Nucleus accumbens (tissue), 56 donors: Measurements from ENCODE around the gene OBSL1.

Source experiments
- DNase-seq, 56 donors: peaks; one replicate each; lab custom pipeline; 2025; lab: John Stamatoyannopoulos, UW

Gene OBSL1

GRCh38 chr2:219597552-219598307 lies 26.4 kb upstream of the OBSL1 start, which contains the start of gene STK11IP:
Gene STK11IP (plus strand): TSS chr2:219597857. CDS start chr2:219598120, 263 bp downstream.
- DNase-seq = peak; percentile 57 to 99 (median 95)

- peak in 3 of 56 donors; percentile 17 to 54 (median 27) for DNase-seq
Observed at GRCh38 chr2:219596954-219597551, 25.7 kb upstream of the OBSL1 start.

GRCh38 chr2:219595256-219595655 lies 23.9 kb upstream of the OBSL1 start:
- no peak for DNase-seq

- no peak for DNase-seq
Observed at GRCh38 chr2:219593154-219593553, 21.8 kb upstream of the OBSL1 start.

- DNase-seq = no peak
Observed at GRCh38 chr2:219592736-219593135, 21.4 kb upstream of the OBSL1 start.

GRCh38 chr2:219591091-219591490 lies 19.8 kb upstream of the OBSL1 start:
- DNase-seq = no peak

- no peak for DNase-seq
Observed at GRCh38 chr2:219581346-219581745, 10.0 kb upstream of the OBSL1 start.

GRCh38 chr2:219578811-219579613 lies 7.7 kb upstream of the OBSL1 start:
- no peak for DNase-seq

GRCh38 chr2:219576505-219577388 lies 5.4 kb upstream of the OBSL1 start:
- peak in 31 of 56 donors; percentile 4 to 68 (median 22) for DNase-seq

GRCh38 chr2:219575566-219576504 lies 4.5 kb upstream of the OBSL1 start:
- no peak for DNase-seq

- DNase-seq = no peak
Observed at GRCh38 chr2:219574484-219575311, 3.4 kb upstream of the OBSL1 start.

GRCh38 chr2:219573166-219573565 lies 1.8 kb upstream of the OBSL1 start:
- no peak for DNase-seq

- DNase-seq = no peak
Observed at GRCh38 chr2:219572237-219573001, 1.1 kb upstream of the OBSL1 start, which contains the start of gene INHA. Gene INHA (plus strand): TSS chr2:219572310. CDS start chr2:219572375, 65 bp downstream.

- DNase-seq = peak in 3 of 56 donors; percentile 28 to 41 (median 34)
Observed at GRCh38 chr2:219570924-219571310, 422 bp downstream of the OBSL1 start.

- DNase-seq = peak in 24 of 56 donors; percentile 4 to 58 (median 23)
Observed at GRCh38 chr2:219570194-219570923, 980 bp downstream of the OBSL1 start.

- DNase-seq = no peak
Observed at GRCh38 chr2:219569635-219570034, 1.7 kb downstream of the OBSL1 start.

- DNase-seq = no peak
Observed at GRCh38 chr2:219569041-219569440, 2.3 kb downstream of the OBSL1 start.
